Type B pancreatic cell (in vitro differentiated cells): Measurements from ENCODE around the gene FRS3. TPM values are rescaled to one million over a fixed set of nuclear protein-coding genes. Genes with fewer than 3 reads are reported as not detected.

Experiments
- DNase-seq: peaks from one replicate; pipeline ENCODE4 v3.0.0; 2021; ENCODE audit warnings: mixed read lengths; ENCODE audit not compliant: unreplicated experiment; ENCODE audit errors: extremely low spot score
- H3K27ac Mint-ChIP-seq: 2 replicates; pipeline ENCODE4 v1.8.0; 2021; ENCODE audit warnings: mild to moderate bottlenecking, mixed read lengths
- H3K27me3 Mint-ChIP-seq: 2 replicates; pipeline ENCODE4 v1.8.0; 2021; ENCODE audit warnings: mixed read lengths
- H3K36me3 Mint-ChIP-seq: 2 replicates; pipeline ENCODE4 v1.8.0; 2021; ENCODE audit warnings: mixed read lengths
- H3K4me1 Mint-ChIP-seq: one replicate; pipeline ENCODE4 v1.8.0; 2021; ENCODE audit warnings: mixed read lengths; ENCODE audit not compliant: unreplicated experiment
- H3K4me3 Mint-ChIP-seq: 2 replicates; pipeline ENCODE4 v1.8.0; 2021; ENCODE audit warnings: mild to moderate bottlenecking, mixed read lengths
- H3K9me3 Mint-ChIP-seq: 2 replicates; pipeline ENCODE4 v1.8.0; 2021; ENCODE audit warnings: mixed read lengths
- total RNA-seq: library from RNA; stranded (reverse); gene quantifications from 2 replicates; pipeline ENCODE4 v1.2.1, GENCODE V29; 2021; ENCODE audit warnings: low replicate concordance
- TF ChIP-seq, protein P1 (sequence below): fragments of 200-600 bp; sonication (generic); conservative IDR thresholded peaks from 2 replicates; pipeline ENCODE4 v1.5.0; 2021; ENCODE audit warnings: antibody characterized with exemption, mild to moderate bottlenecking

The FRS3 gene
- total RNA-seq, 1 donor from 2014 or later = 7.0 TPM

DNA sequence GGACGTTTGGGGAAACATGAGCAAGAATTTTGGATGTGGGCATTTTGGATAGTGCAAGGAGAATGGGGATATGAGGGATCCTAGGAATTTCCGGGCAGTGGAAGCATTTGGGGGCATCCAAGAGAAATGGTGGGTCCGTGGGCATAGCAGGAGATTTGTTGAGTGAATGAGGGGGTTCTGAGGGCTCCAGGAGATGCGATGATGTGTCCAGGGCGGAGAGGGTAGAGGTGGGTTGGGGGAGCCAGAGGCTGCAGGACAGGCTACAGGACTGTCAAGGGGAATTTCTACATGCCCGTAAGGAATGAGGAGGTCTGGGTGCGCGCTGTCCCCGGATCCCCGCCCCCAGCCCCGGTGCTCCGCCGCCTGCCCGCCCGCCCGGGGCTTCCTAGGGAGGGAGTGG is 364 bp downstream of the FRS3 start:
- no peak for DNase-seq
- Mint-ChIP-seq H3K4me3 (peak overlapping the region; percentile 97), H3K36me3 (no peaks in the 10 kb centered on the region), H3K27me3 (peaks cover 8% of the 10 kb centered on the region), H3K27ac (peak overlapping the region; percentile 82), H3K9me3 (no peaks in the 10 kb centered on the region), H3K4me1 (peaks cover 17% of the 10 kb centered on the region)
- TF ChIP-seq, protein P1, sequence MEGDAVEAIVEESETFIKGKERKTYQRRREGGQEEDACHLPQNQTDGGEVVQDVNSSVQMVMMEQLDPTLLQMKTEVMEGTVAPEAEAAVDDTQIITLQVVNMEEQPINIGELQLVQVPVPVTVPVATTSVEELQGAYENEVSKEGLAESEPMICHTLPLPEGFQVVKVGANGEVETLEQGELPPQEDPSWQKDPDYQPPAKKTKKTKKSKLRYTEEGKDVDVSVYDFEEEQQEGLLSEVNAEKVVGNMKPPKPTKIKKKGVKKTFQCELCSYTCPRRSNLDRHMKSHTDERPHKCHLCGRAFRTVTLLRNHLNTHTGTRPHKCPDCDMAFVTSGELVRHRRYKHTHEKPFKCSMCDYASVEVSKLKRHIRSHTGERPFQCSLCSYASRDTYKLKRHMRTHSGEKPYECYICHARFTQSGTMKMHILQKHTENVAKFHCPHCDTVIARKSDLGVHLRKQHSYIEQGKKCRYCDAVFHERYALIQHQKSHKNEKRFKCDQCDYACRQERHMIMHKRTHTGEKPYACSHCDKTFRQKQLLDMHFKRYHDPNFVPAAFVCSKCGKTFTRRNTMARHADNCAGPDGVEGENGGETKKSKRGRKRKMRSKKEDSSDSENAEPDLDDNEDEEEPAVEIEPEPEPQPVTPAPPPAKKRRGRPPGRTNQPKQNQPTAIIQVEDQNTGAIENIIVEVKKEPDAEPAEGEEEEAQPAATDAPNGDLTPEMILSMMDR = no peak

DNA sequence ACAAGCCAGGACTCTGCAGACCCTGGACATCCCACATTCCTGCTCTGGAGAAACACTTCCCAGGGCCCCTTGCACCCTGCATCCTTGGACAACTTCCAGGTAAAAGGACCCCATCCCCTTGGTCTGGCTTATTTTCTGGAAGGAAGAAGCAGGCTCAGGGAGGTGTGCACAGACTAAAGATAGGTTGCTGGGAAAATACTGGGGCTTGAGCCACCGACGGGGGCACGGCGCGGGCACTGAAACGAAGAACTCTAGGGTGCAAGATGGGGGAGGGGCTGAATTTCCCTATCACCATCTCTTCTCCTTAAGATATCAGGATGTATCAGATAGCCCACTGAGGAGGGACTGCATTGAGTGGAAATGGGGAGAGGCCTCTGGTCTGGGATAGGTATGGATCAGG is 805 bp downstream of the FRS3 start:
- Mint-ChIP-seq H3K4me3 (peak overlapping the region; percentile 97), H3K27ac (peak overlapping the region; percentile 82), H3K4me1 (peaks cover 14% of the 10 kb centered on the region), H3K9me3 (no peaks in the 10 kb centered on the region), H3K27me3 (peaks cover 7% of the 10 kb centered on the region), H3K36me3 (no peaks in the 10 kb centered on the region)
- TF ChIP-seq, protein P1 = no peak
- DNase-seq = no peak

DNA sequence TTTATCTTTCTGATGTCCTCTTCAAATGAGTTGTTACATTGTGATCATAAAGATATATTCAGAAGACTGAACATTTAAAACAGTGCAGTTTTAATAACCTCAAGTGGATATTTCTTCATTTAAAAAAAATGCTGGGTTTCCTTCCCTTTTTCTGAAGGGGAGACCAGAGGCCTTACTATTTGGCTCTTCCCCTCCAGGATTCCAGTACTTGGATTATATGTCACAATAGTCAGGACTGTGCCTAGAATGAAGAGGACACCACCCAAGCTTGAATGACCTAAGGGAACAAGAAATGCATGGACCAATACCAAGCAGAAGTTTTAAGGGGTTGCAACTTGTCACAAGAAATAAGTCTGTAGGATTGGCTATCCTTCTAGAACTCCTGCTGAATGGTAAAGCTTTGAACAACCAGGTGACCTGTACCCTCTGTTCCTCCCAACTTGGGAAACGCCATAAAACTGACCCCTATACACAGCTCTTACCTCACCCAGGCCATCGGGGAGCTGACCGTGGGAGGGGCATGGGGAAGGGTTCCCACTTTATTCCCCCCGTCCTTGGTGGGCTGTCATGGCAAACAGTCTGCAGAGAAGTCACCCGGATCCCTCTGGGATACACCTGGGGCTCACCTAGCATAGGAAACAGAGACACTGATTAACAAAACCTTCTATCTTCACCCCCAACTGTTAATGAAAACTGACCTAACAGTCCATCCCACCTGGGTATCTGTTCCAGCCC is 2.0 kb downstream of the FRS3 start:
- no peak overlapping the region for H3K27ac Mint-ChIP-seq
- H3K4me3 Mint-ChIP-seq = peak overlapping the region; percentile 57
- no peaks in the 10 kb centered on the region for H3K9me3 Mint-ChIP-seq
- no peak for DNase-seq
- peaks cover 6% of the 10 kb centered on the region for H3K27me3 Mint-ChIP-seq
- TF ChIP-seq, protein P1 = no peak
- H3K36me3 Mint-ChIP-seq = no peaks in the 10 kb centered on the region
- peaks cover 14% of the 10 kb centered on the region for H3K4me1 Mint-ChIP-seq

DNA sequence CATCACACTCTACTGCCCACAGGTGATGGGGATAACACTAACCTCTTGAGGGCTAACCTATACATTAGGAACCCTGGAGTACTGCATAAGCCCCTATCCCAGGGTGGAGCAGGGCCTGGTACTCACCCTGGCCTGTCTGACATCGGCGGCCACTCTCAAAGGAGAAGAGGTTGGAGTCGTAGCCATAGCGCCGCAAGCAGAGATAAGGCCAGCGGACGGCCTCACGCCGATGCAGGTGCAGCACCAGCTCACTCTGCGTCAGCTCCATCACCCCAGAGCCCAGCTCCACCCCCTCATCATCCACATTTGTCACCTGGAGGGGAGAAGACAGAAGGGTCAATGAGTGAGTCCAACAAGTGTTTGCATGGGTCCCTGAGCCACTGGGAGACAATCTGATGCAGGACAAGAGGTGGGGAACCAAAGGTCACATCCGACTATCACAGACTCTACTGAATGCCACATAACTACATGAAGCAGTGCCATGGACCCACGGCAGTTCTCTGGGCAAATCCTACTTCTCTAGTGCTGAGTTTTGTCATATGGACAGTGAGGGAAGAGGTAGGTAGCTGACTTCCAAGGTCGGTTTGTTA is 4.3 kb downstream of the FRS3 start:
- Mint-ChIP-seq H3K27me3 (no peaks in the 10 kb centered on the region), H3K4me3 (no peak overlapping the region), H3K27ac (no peak overlapping the region), H3K4me1 (peaks cover 5% of the 10 kb centered on the region), H3K36me3 (no peaks in the 10 kb centered on the region), H3K9me3 (no peaks in the 10 kb centered on the region)
- TF ChIP-seq, protein P1 = no peak
- DNase-seq = no peak

DNA sequence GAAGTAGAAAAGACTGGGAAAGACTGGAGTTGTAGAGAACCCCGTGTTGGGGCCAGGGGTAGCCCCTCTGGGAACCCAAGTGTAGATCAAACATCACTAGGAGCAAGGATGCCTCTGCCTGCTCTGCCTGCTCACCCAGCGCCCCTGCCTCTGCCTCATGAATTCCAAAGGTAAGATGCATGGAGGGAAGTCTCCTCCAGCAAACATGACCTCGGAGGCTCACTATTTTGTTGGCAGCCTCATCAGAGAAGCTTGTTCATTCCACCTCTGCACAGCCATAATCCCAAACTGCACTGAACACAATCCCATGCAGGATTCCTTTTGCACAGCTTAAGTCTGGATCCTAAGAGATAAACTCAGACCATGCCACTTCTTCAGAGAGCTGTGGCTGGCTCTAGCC is 4.9 kb downstream of the FRS3 start:
- Mint-ChIP-seq H3K36me3 (no peaks in the 10 kb centered on the region), H3K27ac (no peak overlapping the region), H3K27me3 (no peaks in the 10 kb centered on the region), H3K4me3 (no peak overlapping the region), H3K9me3 (no peaks in the 10 kb centered on the region), H3K4me1 (peaks cover 5% of the 10 kb centered on the region)
- DNase-seq = no peak
- TF ChIP-seq, protein P1 = no peak
